ENCODE results near the gene LYRM4. TPM values are rescaled to one million over a fixed set of nuclear protein-coding genes. Genes with fewer than 3 reads are reported as not detected.

Gene LYRM4
- total and polyA plus RNA-seq, 2 donors (not counting 1 experiment from before 2014, with no cell fraction given): 22.1 to 29.5 TPM

- Histone ChIP-seq H3K9ac (ENCODE audit: low read length) (no peak overlapping the region), H3K79me2 (ENCODE audit: control insufficient read depth, insufficient read depth, low read length) (no peaks in the 10 kb centered on the region), H3K9me3 (ENCODE audit: control extremely low read depth in 1 of 3, control insufficient read depth in 2 of 3, insufficient read depth in 1 of 3, low read length in 2 of 3) (no peaks in the 10 kb centered on the region), H3K27ac (ENCODE audit: low read length in 2 of 2) (no peak overlapping the region), H3K4me3 (ENCODE audit: control extremely low read depth in 1 of 5, extremely low read depth in 1 of 5, insufficient read depth in 1 of 5, low read depth in 2 of 5, low read length in 4 of 5) (no peak overlapping the region), H4K20me1 (ENCODE audit: control insufficient read depth, insufficient read depth, low read length, poor library complexity, severe bottlenecking) (no peaks in the 10 kb centered on the region), H3K36me3 (replicated peaks in 1 of 2; ENCODE audit: control extremely low read depth in 1 of 2, control insufficient read depth in 1 of 2, extremely low read depth in 1 of 2, insufficient read depth in 2 of 2, low read length in 1 of 2) (no peaks in the 10 kb centered on the region), H3K4me2 (replicated peaks; ENCODE audit: low read depth, low read length, poor library complexity, severe bottlenecking) (no peak overlapping the region), H3K27me3 (replicated peaks in 1 of 4; ENCODE audit: control extremely low read depth in 1 of 4, control insufficient read depth in 3 of 4, insufficient read depth in 4 of 4, low read length in 3 of 4) (no peaks in the 10 kb centered on the region), H3K4me1 (ENCODE audit: control insufficient read depth in 2 of 2, insufficient read depth in 2 of 2, low read length in 2 of 2) (no peaks in the 10 kb centered on the region), H2AFZ (ENCODE audit: insufficient read depth, low read depth, low read length, poor library complexity, severe bottlenecking) (no peak overlapping the region)
- Mint-ChIP-seq H3K4me1 (no peaks in the 10 kb centered on the region), H3K9me3 (ENCODE audit: insufficient read depth) (no peaks in the 10 kb centered on the region), H3K4me3 (no peak overlapping the region), H3K27me3 (no peaks in the 10 kb centered on the region), H3K27ac (no peak overlapping the region)
- intact Hi-C loops (cut with micrococcal nuclease): no loop called here
- TF ChIP-seq, protein P1, sequence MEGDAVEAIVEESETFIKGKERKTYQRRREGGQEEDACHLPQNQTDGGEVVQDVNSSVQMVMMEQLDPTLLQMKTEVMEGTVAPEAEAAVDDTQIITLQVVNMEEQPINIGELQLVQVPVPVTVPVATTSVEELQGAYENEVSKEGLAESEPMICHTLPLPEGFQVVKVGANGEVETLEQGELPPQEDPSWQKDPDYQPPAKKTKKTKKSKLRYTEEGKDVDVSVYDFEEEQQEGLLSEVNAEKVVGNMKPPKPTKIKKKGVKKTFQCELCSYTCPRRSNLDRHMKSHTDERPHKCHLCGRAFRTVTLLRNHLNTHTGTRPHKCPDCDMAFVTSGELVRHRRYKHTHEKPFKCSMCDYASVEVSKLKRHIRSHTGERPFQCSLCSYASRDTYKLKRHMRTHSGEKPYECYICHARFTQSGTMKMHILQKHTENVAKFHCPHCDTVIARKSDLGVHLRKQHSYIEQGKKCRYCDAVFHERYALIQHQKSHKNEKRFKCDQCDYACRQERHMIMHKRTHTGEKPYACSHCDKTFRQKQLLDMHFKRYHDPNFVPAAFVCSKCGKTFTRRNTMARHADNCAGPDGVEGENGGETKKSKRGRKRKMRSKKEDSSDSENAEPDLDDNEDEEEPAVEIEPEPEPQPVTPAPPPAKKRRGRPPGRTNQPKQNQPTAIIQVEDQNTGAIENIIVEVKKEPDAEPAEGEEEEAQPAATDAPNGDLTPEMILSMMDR (IDR thresholded peaks at IDR 0.05): no peak
- TF ChIP-seq EZH2 (IDR thresholded peaks at IDR 0.05; ENCODE audit: borderline replicate concordance, insufficient read depth, low read depth, low read length, poor library complexity, severe bottlenecking): no peak
- POLR2A ChIA-PET: no interaction called here
- 89% methylated on average over 3 of the region's 3 CpGs for WGBS (ENCODE audit: insufficient coverage)
- CTCF ChIA-PET: interaction anchor here (0.7 to 1.0 kb wide), 2 partner anchors 14 to 1017 kb away, joined by 3 read pairs; no protein-coding TSS in a partner anchor
- no peak for DNase-seq
- ATAC-seq (ENCODE audit: low read depth): no peak
These were observed 31.4 kb downstream of the LYRM4 start for GRCh38 chr6:5229356-5229755.

- Histone ChIP-seq H3K4me3 (ENCODE audit: control extremely low read depth in 1 of 5, extremely low read depth in 1 of 5, insufficient read depth in 1 of 5, low read depth in 2 of 5, low read length in 4 of 5) (no peak overlapping the region), H3K4me1 (ENCODE audit: control insufficient read depth in 2 of 2, insufficient read depth in 2 of 2, low read length in 2 of 2) (no peaks in the 10 kb centered on the region), H3K79me2 (ENCODE audit: control insufficient read depth, insufficient read depth, low read length) (no peaks in the 10 kb centered on the region), H3K27ac (ENCODE audit: low read length in 2 of 2) (no peak overlapping the region), H3K36me3 (replicated peaks in 1 of 2; ENCODE audit: control extremely low read depth in 1 of 2, control insufficient read depth in 1 of 2, extremely low read depth in 1 of 2, insufficient read depth in 2 of 2, low read length in 1 of 2) (peaks cover 0 to 2% of the 10 kb centered on the region in 2 experiments), H3K9me3 (ENCODE audit: control extremely low read depth in 1 of 3, control insufficient read depth in 2 of 3, insufficient read depth in 1 of 3, low read length in 2 of 3) (no peaks in the 10 kb centered on the region), H4K20me1 (ENCODE audit: control insufficient read depth, insufficient read depth, low read length, poor library complexity, severe bottlenecking) (no peaks in the 10 kb centered on the region), H3K4me2 (replicated peaks; ENCODE audit: low read depth, low read length, poor library complexity, severe bottlenecking) (no peak overlapping the region), H2AFZ (ENCODE audit: insufficient read depth, low read depth, low read length, poor library complexity, severe bottlenecking) (no peak overlapping the region), H3K9ac (ENCODE audit: low read length) (no peak overlapping the region), H3K27me3 (replicated peaks in 1 of 4; ENCODE audit: control extremely low read depth in 1 of 4, control insufficient read depth in 3 of 4, insufficient read depth in 4 of 4, low read length in 3 of 4) (no peaks in the 10 kb centered on the region)
- ChIA-PET POLR2A (no interaction called here), CTCF (interaction anchor here (1.0 kb wide), 1 partner anchor 79 kb away, joined by 3 read pairs; no protein-coding TSS in a partner anchor)
- Mint-ChIP-seq H3K9me3 (ENCODE audit: insufficient read depth) (no peaks in the 10 kb centered on the region), H3K27me3 (no peaks in the 10 kb centered on the region), H3K4me1 (no peaks in the 10 kb centered on the region), H3K4me3 (no peak overlapping the region), H3K27ac (no peak overlapping the region)
- intact Hi-C loops (cut with micrococcal nuclease): no loop called here
- no peak for ATAC-seq (ENCODE audit: low read depth)
- WGBS (ENCODE audit: insufficient coverage): 100% methylated on average over 4 of the region's 6 CpGs
- DNase-seq: no peak
- TF ChIP-seq, protein P1 (IDR thresholded peaks at IDR 0.05): no peak
- no peak for TF ChIP-seq EZH2 (IDR thresholded peaks at IDR 0.05; ENCODE audit: borderline replicate concordance, insufficient read depth, low read depth, low read length, poor library complexity, severe bottlenecking)
These were observed 37.4 kb downstream of the LYRM4 start for GRCh38 chr6:5223309-5223708.
